GM21367 (cell line): ENCODE measurements around the gene SMYD3.

Source experiments
- ATAC-seq: cut with Tn5 transposase; IDR thresholded peaks from one replicate; pipeline ENCODE4 v1.9.1; 2021; ENCODE audit not compliant: unreplicated experiment

The SMYD3 gene

GRCh38 chr1:246182149-246182851 is 324.8 kb downstream of the SMYD3 start:
- ATAC-seq, result no peak

- ATAC-seq, result no peak
Observed at GRCh38 chr1:246181241-246181640, 325.8 kb downstream of the SMYD3 start.

GRCh38 chr1:246179401-246179800 is 327.7 kb downstream of the SMYD3 start:
- ATAC-seq, result no peak

- no peak for ATAC-seq
Observed at GRCh38 chr1:246178717-246179311, 328.3 kb downstream of the SMYD3 start.

GRCh38 chr1:246176126-246177024 is 330.7 kb downstream of the SMYD3 start:
- no peak for ATAC-seq

GRCh38 chr1:246170574-246171261 is 336.4 kb downstream of the SMYD3 start:
- peak; percentile 78 for ATAC-seq

- ATAC-seq, result no peak
Observed at GRCh38 chr1:246169486-246169885, 337.6 kb downstream of the SMYD3 start.

- ATAC-seq, result no peak
Observed at GRCh38 chr1:246169019-246169418, 338.1 kb downstream of the SMYD3 start.

GRCh38 chr1:246166841-246167240 is 340.2 kb downstream of the SMYD3 start:
- no peak for ATAC-seq

- no peak for ATAC-seq
Observed at GRCh38 chr1:246165826-246166709, 341.0 kb downstream of the SMYD3 start.

- ATAC-seq, result no peak
Observed at GRCh38 chr1:246164764-246165163, 342.3 kb downstream of the SMYD3 start.

- ATAC-seq, result no peak
Observed at GRCh38 chr1:246162560-246162959, 344.5 kb downstream of the SMYD3 start.

- ATAC-seq, result no peak
Observed at GRCh38 chr1:246161626-246162025, 345.5 kb downstream of the SMYD3 start.

- no peak for ATAC-seq
Observed at GRCh38 chr1:246160905-246161304, 346.2 kb downstream of the SMYD3 start.

- ATAC-seq, result no peak
Observed at GRCh38 chr1:246160374-246160773, 346.7 kb downstream of the SMYD3 start.

- ATAC-seq, result no peak
Observed at GRCh38 chr1:246159279-246160227, 347.5 kb downstream of the SMYD3 start.

GRCh38 chr1:246158131-246158530 is 348.9 kb downstream of the SMYD3 start:
- ATAC-seq, result no peak

- no peak for ATAC-seq
Observed at GRCh38 chr1:246157516-246157915, 349.6 kb downstream of the SMYD3 start.

- ATAC-seq, result no peak
Observed at GRCh38 chr1:246156847-246157246, 350.2 kb downstream of the SMYD3 start.
